ENCODE results near the gene SIPA1L3.

The SIPA1L3 gene

GRCh38 chr19:37994823-37995130, 87.8 kb downstream of the SIPA1L3 start:
- no peak overlapping the region for H3K4me3 ChIP-seq (ENCODE audit: low read depth, low read length)
- TF ChIP-seq CTCF (IDR thresholded peaks at IDR 0.05; ENCODE audit: insufficient read depth, low read depth, low read length, missing control alignments): no peak
- no peak for DNase-seq (ENCODE audit: low read depth)

GRCh38 chr19:37995346-37995745, 88.3 kb downstream of the SIPA1L3 start:
- no peak for DNase-seq (ENCODE audit: low read depth)
- no peak overlapping the region for H3K4me3 ChIP-seq (ENCODE audit: low read depth, low read length)
- TF ChIP-seq CTCF (IDR thresholded peaks at IDR 0.05; ENCODE audit: insufficient read depth, low read depth, low read length, missing control alignments): no peak

GRCh38 chr19:37997911-37998344, 90.9 kb downstream of the SIPA1L3 start:
- no peak for TF ChIP-seq CTCF (IDR thresholded peaks at IDR 0.05; ENCODE audit: insufficient read depth, low read depth, low read length, missing control alignments)
- no peak for DNase-seq (ENCODE audit: low read depth)
- no peak overlapping the region for H3K4me3 ChIP-seq (ENCODE audit: low read depth, low read length)

GRCh38 chr19:37998801-37999308, 91.8 kb downstream of the SIPA1L3 start:
- no peak overlapping the region for H3K4me3 ChIP-seq (ENCODE audit: low read depth, low read length)
- TF ChIP-seq CTCF (IDR thresholded peaks at IDR 0.05; ENCODE audit: insufficient read depth, low read depth, low read length, missing control alignments): no peak
- no peak for DNase-seq (ENCODE audit: low read depth)

GRCh38 chr19:37999309-38000213, 92.6 kb downstream of the SIPA1L3 start:
- no peak for DNase-seq (ENCODE audit: low read depth)
- no peak for TF ChIP-seq CTCF (IDR thresholded peaks at IDR 0.05; ENCODE audit: insufficient read depth, low read depth, low read length, missing control alignments)
- no peak overlapping the region for H3K4me3 ChIP-seq (ENCODE audit: low read depth, low read length)

- no peak overlapping the region for H3K4me3 ChIP-seq (ENCODE audit: low read depth, low read length)
- TF ChIP-seq CTCF (IDR thresholded peaks at IDR 0.05; ENCODE audit: insufficient read depth, low read depth, low read length, missing control alignments): no peak
- DNase-seq (ENCODE audit: low read depth): no peak
Measured at GRCh38 chr19:38001158-38001781, 94.3 kb downstream of the SIPA1L3 start.

All from GM12865 (cell line).